ENCODE results near the gene CARS1. TPM values are rescaled to one million over a fixed set of nuclear protein-coding genes. Genes with fewer than 3 reads are reported as not detected.

CARS1 gene
- total RNA-seq, 2 experiments from 2014 or later, result 94.7 to 97.5 TPM

GRCh38 chr11:3094223-3094824 is 37.1 kb upstream of the CARS1 start:
- no peaks in the 10 kb centered on the region for H3K36me3 Mint-ChIP-seq
- H3K4me1 Mint-ChIP-seq (ENCODE audit: low read depth), result peaks cover 4% of the 10 kb centered on the region
- no peak overlapping the region for H3K4me3 Mint-ChIP-seq
- no peak overlapping the region for H3K27ac Mint-ChIP-seq
- DNase-seq, result no peak
- ChIA-PET POLR2A (no interaction called here), CTCF (interaction anchor here (1.5 to 2.8 kb wide), 2 partner anchors 17 to 57 kb away, joined by 3 to 8 read pairs; no protein-coding TSS in a partner anchor)
- peaks cover 1% of the 10 kb centered on the region for H3K27me3 Mint-ChIP-seq
- intact Hi-C loops (cut with micrococcal nuclease), result loop anchor here (5.0 kb wide), 4 partner anchors 37 to 662 kb away; partner anchors contain the start of gene CARS1
- H3K9me3 Mint-ChIP-seq, result no peaks in the 10 kb centered on the region

DNA sequence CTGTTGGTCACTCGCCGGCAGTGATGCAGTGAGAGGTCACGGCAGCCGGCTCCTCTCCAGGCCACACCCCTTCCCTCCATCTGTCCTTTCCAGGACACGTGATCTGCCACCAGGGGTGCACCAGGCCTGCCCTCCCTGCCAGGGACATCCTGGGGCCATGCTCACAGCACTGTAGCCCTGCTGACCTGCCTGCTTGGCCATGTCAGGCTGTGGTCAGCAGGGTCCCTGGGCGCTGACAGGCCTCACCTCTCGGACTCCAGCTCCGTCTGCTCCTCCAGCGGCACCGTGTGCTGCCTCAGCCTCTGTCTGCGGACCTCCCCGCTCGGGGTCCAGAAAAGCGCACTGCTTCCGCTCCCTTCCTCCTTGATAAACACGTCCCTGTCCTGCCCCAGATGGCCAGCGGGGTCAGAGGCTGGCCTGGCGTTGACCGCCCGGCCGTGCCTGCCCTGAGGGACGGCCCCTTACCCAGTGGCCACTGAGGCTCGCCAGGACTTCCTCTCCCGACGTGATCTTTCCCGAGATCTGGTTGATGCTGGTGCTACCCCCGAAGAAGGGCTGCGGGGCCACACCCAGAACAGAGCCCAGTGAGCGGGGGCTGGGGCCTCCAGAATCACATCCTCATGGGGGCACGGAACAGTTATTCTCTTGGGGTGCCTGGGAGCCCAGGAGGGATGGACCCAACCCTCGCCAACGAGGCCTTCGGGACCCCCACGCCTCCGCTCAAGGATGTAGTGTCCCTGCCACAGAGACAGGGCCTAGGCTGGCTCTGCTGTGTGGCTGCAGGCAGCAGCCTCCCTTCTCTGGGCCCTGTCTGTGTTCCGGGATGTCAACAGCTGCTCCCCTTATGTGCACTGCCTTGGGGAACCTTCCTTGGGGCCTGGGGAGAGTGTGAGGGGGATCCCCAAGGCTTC is 36.3 kb upstream of the CARS1 start:
- no peaks in the 10 kb centered on the region for H3K36me3 Mint-ChIP-seq
- no peaks in the 10 kb centered on the region for H3K4me1 Mint-ChIP-seq (ENCODE audit: low read depth)
- H3K27me3 Mint-ChIP-seq, result peaks cover 1% of the 10 kb centered on the region
- H3K27ac Mint-ChIP-seq, result no peak overlapping the region
- ChIA-PET CTCF (interaction anchor here (1.0 to 2.8 kb wide), 6 partner anchors 12 to 118 kb away, joined by 3 to 11 read pairs (median 4); no protein-coding TSS in a partner anchor), POLR2A (no interaction called here)
- H3K9me3 Mint-ChIP-seq, result no peaks in the 10 kb centered on the region
- H3K4me3 Mint-ChIP-seq, result no peak overlapping the region
- intact Hi-C loops (cut with micrococcal nuclease), result loop anchor here (5.0 kb wide), 4 partner anchors 36 to 661 kb away; partner anchors contain the start of gene CARS1
- no peak for DNase-seq

DNA sequence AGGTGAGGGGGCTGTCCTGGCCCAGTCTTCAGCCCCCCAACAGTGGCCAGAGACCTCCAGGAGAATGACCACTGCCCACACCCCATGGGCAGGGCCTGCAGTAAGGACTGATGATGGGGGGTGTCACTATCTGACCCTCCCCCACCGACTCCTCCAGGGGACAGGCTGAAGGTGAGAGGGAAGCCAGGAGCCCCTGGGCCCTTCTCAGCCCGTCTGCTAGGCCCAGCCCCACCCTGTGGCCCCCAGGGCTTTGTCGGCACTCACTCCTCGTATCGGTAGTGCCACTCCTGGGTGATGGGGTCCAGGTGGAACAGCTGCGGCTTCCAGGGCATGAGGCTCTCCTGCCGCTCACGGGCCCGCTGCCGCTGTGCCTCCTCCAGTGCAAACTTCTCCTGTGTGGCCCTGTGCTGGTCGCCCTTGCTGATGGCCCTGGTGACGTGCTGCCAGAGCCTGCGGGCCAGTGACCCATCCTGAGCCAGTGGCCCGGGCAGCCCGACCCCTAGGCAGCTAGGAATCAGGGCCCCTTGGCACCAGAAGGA is 35.4 kb upstream of the CARS1 start:
- Mint-ChIP-seq H3K27me3 (peaks cover 1% of the 10 kb centered on the region), H3K4me1 (ENCODE audit: low read depth) (no peaks in the 10 kb centered on the region), H3K4me3 (no peak overlapping the region), H3K9me3 (no peaks in the 10 kb centered on the region), H3K27ac (no peak overlapping the region), H3K36me3 (no peaks in the 10 kb centered on the region)
- ChIA-PET POLR2A (no interaction called here), CTCF (interaction anchor here (1.0 to 4.0 kb wide), 12 partner anchors 11 to 559 kb away, joined by 3 to 77 read pairs (median 12); partner anchors contain the start of gene CARS1)
- intact Hi-C loops (cut with micrococcal nuclease), result loop anchor here (5.0 kb wide), 4 partner anchors 35 to 660 kb away; partner anchors contain the start of gene CARS1
- no peak for DNase-seq

DNA sequence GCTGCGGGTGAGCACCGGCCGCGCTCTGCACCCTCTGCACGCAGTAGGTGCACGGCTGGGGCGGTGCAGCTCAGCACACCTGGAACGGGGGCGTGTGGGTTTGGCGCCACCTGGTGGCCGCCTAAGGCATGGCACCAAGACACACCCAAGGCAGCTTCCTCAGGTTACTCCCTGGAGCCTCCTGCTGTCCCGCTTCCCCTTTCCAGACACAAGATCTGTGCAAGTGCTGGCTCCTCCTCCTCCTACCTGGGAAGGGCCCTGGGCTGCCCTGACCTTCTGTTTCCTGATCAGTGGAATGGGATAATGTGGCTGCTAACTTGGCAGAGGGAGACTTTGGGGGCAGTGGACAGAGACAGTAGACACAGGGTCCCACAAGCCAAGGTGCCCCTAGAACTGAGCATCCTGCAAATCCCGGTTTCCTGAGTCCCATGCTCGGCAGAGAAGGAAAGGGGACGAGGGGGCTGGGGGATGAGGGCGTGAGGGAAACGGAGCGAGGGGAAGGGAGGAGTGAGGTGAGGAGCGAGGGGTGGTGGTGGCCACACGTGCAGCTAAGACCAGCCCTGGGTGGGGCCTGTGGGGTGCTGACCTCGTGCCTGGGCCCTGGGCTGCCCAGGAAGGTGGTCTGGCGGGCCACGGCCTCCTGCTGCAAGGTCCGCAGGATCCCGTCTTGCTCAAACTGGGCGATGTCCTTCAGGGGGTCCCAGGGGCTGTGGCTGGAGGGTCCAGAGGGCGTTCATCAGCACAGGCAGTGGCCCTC is 34.8 kb upstream of the CARS1 start:
- H3K9me3 Mint-ChIP-seq, result no peaks in the 10 kb centered on the region
- POLR2A ChIA-PET, result interaction anchor here (1.1 to 1.7 kb wide), 2 partner anchors 42 to 55 kb away, joined by 4 to 6 read pairs; no protein-coding TSS in a partner anchor
- DNase-seq, result peak; percentile 81
- intact Hi-C loops (cut with micrococcal nuclease), result loop anchor here (1.0 to 5.0 kb wide), 6 partner anchors 35 to 660 kb away; partner anchors contain the start of gene CARS1
- H3K4me1 Mint-ChIP-seq (ENCODE audit: low read depth), result no peaks in the 10 kb centered on the region
- H3K4me3 Mint-ChIP-seq, result no peak overlapping the region
- no peaks in the 10 kb centered on the region for H3K36me3 Mint-ChIP-seq
- H3K27ac Mint-ChIP-seq, result no peak overlapping the region
- H3K27me3 Mint-ChIP-seq, result peaks cover 1% of the 10 kb centered on the region
- CTCF ChIA-PET, result interaction anchor here (0.6 to 4.7 kb wide), 46 partner anchors 8 to 566 kb away, joined by 3 to 77 read pairs (median 5); partner anchors contain the start of genes CARS1 and NAP1L4

- ChIA-PET POLR2A (interaction anchor here (1.1 to 1.7 kb wide), 2 partner anchors 41 to 54 kb away, joined by 4 to 6 read pairs; no protein-coding TSS in a partner anchor), CTCF (interaction anchor here (0.6 to 4.7 kb wide), 50 partner anchors 10 to 672 kb away, joined by 3 to 77 read pairs (median 5); partner anchors contain the start of genes CARS1 and NAP1L4)
- DNase-seq, result no peak
- Mint-ChIP-seq H3K4me1 (ENCODE audit: low read depth) (no peaks in the 10 kb centered on the region), H3K27me3 (peaks cover 1% of the 10 kb centered on the region), H3K27ac (no peak overlapping the region), H3K9me3 (no peaks in the 10 kb centered on the region), H3K36me3 (no peaks in the 10 kb centered on the region), H3K4me3 (no peak overlapping the region)
- intact Hi-C loops (cut with micrococcal nuclease), result loop anchor here (1.0 to 5.0 kb wide), 6 partner anchors 34 to 659 kb away; partner anchors contain the start of gene CARS1
These were observed 34.0 kb upstream of the CARS1 start for GRCh38 chr11:3091081-3091845.

DNA sequence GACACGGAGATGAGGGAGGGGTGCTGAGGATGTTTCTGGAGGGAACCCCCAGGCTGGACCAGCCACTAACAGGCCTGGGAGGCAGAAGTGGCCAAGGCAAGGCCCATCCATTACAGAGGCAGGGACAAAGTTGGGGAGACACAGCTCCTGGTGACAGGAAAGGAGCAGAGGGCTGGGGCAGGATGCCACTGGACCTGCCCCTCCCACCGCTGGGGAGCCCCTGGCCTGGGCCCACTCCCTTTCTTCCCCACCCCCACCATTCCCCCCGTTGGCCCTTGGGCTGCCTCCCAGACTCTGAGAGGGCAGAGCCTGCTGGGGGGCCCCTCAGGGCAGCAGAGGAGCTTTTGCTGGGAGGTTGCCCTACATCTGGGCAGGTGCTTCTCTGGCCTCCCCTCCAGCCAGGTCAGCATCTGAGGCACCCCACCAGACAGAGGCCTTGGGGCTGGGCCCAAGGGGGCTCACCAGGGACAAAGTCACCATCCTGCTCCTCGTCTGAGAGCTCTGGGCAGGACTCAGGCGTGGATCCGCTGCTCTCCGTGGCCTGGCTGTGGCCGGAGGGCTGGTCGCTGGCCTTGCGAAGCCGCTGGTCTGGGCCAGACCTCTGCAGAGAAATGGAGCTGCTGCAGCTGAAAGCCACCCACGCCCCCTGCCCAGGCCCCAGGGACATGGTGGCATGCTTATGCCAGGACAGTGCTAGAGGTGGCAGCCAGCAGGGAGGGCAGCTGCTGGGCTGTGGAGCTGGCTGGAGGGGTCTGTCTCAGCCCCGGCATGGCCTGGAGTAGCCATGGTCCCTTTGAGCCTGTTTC is 33.1 kb upstream of the CARS1 start:
- intact Hi-C loops (cut with micrococcal nuclease), result loop anchor here (5.0 kb wide), 4 partner anchors 33 to 658 kb away; partner anchors contain the start of gene CARS1

DNA sequence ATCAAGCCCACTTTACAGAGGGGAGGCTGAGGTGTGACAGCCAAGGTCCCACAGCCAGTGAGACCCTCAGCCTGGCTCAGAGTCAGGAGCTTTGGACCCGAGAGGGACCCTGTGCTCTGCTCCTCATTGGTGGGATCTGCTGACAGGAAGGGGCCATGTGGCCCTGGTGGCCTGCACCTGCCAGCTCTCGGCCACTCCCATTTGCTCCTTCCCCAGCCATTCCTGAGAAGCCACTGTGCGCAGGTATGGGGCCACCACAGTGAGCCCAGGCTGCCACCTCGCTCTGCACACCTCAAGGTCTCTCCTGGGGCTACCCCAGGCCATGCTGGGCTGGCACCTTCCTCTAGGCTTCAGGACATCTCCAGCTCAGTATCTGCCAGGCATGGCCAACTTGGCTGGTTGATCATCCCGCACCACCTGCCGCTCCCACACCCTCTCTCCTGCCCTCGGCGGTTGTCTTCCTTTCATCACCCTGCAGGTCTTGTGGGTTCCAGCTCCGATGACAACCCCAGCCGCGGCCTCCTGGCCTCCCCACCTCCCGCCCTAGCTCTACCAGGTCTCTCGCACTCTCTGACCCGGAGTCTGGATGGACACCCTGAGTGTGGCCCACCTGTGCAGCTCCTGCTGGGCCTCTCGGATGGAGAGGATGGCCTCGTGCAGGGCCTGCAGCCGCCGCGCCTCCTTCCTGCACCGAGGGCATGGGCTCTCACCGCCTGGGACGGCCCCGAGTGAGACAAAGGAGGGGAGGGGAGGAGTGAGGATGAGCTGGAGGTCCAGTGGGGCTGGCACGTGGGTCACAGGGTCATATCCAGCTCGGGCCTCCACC is 32.2 kb upstream of the CARS1 start:
- Mint-ChIP-seq H3K4me1 (ENCODE audit: low read depth) (no peaks in the 10 kb centered on the region), H3K27ac (no peak overlapping the region), H3K27me3 (peaks cover 1% of the 10 kb centered on the region), H3K9me3 (no peaks in the 10 kb centered on the region), H3K4me3 (no peak overlapping the region), H3K36me3 (no peaks in the 10 kb centered on the region)
- ChIA-PET POLR2A (no interaction called here), CTCF (interaction anchor here (1.2 to 4.7 kb wide), 9 partner anchors 22 to 556 kb away, joined by 3 to 77 read pairs (median 24); no protein-coding TSS in a partner anchor)
- DNase-seq, result no peak
- intact Hi-C loops (cut with micrococcal nuclease), result loop anchor here (5.0 kb wide), 4 partner anchors 32 to 657 kb away; partner anchors contain the start of gene CARS1

More for the DNA sequence above, 33.1 kb upstream of the CARS1 start:
- no peaks in the 10 kb centered on the region for H3K9me3 Mint-ChIP-seq
- no peak overlapping the region for H3K4me3 Mint-ChIP-seq
- H3K27me3 Mint-ChIP-seq, result peaks cover 1% of the 10 kb centered on the region
- no peaks in the 10 kb centered on the region for H3K36me3 Mint-ChIP-seq
- ChIA-PET POLR2A (interaction anchor here (1.7 kb wide), 1 partner anchor 53 kb away, joined by 6 read pairs; no protein-coding TSS in a partner anchor), CTCF (interaction anchor here (1.1 to 4.7 kb wide), 23 partner anchors 12 to 671 kb away, joined by 3 to 77 read pairs (median 7); no protein-coding TSS in a partner anchor)
- H3K27ac Mint-ChIP-seq, result no peak overlapping the region
- DNase-seq, result no peak
- H3K4me1 Mint-ChIP-seq (ENCODE audit: low read depth), result no peaks in the 10 kb centered on the region

DNA sequence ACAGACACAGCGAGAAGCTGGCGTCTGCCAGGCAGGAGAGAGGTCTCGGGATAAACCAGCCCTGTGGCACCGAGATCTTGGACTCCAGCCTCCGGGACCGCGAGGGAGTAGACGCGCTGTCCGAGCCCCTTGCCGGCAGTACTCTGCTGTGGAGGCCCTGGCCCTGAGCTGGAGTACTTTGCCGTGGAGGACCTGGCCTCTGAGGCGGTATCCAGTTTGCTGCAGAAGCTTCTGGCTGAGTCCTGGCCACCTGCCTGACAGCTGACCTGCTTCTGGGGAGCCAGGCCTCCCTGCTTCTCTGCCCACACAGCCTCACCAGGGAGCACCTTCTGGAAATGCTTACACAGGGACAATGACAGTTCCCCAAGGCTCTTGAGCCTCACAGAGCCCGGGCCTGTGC is 31.6 kb upstream of the CARS1 start:
- H3K4me1 Mint-ChIP-seq (ENCODE audit: low read depth), result no peaks in the 10 kb centered on the region
- no peak overlapping the region for H3K4me3 Mint-ChIP-seq
- H3K36me3 Mint-ChIP-seq, result no peaks in the 10 kb centered on the region
- no peak for DNase-seq
- intact Hi-C loops (cut with micrococcal nuclease), result no loop called here
- no peaks in the 10 kb centered on the region for H3K9me3 Mint-ChIP-seq
- H3K27me3 Mint-ChIP-seq, result peaks cover 1% of the 10 kb centered on the region
- ChIA-PET POLR2A (no interaction called here), CTCF (interaction anchor here (1.4 to 4.7 kb wide), 4 partner anchors 39 to 113 kb away, joined by 4 to 77 read pairs (median 46); no protein-coding TSS in a partner anchor)
- no peak overlapping the region for H3K27ac Mint-ChIP-seq
